ENCODE measurements around the gene TSPAN11.

TSPAN11 gene

GRCh38 chr12:30900351-30900750 is 26.2 kb upstream of the TSPAN11 start:
- no peak overlapping the region for H3K4me3 ChIP-seq (replicated peaks; ENCODE audit: low read depth, low read length)
- TF ChIP-seq CTCF (IDR thresholded peaks at IDR 0.05; ENCODE audit: low read length, missing control alignments) = no peak
- no peak for DNase-seq (ENCODE audit: low read depth)

- TF ChIP-seq CTCF (IDR thresholded peaks at IDR 0.05; ENCODE audit: low read length, missing control alignments) = no peak
- no peak overlapping the region for H3K4me3 ChIP-seq (replicated peaks; ENCODE audit: low read depth, low read length)
- DNase-seq (ENCODE audit: low read depth) = no peak
Measured at GRCh38 chr12:30902001-30902400, 24.5 kb upstream of the TSPAN11 start.

- no peak for TF ChIP-seq CTCF (IDR thresholded peaks at IDR 0.05; ENCODE audit: low read length, missing control alignments)
- H3K4me3 ChIP-seq (replicated peaks; ENCODE audit: low read depth, low read length) = no peak overlapping the region
- DNase-seq (ENCODE audit: low read depth) = no peak
Measured at GRCh38 chr12:30902596-30902995, 24.0 kb upstream of the TSPAN11 start.

GRCh38 chr12:30905463-30906009 is 21.0 kb upstream of the TSPAN11 start:
- DNase-seq (ENCODE audit: low read depth) = no peak
- no peak overlapping the region for H3K4me3 ChIP-seq (replicated peaks; ENCODE audit: low read depth, low read length)
- no peak for TF ChIP-seq CTCF (IDR thresholded peaks at IDR 0.05; ENCODE audit: low read length, missing control alignments)

- TF ChIP-seq CTCF (IDR thresholded peaks at IDR 0.05; ENCODE audit: low read length, missing control alignments) = no peak
- no peak for DNase-seq (ENCODE audit: low read depth)
- H3K4me3 ChIP-seq (replicated peaks; ENCODE audit: low read depth, low read length) = no peak overlapping the region
Measured at GRCh38 chr12:30908076-30908721, 18.3 kb upstream of the TSPAN11 start.

GRCh38 chr12:30908722-30909348 is 17.7 kb upstream of the TSPAN11 start:
- TF ChIP-seq CTCF (IDR thresholded peaks at IDR 0.05; ENCODE audit: low read length, missing control alignments) = no peak

More at GRCh38 chr12:30908722-30909348, 17.7 kb upstream of the TSPAN11 start:
- peak; percentile 52 for DNase-seq (ENCODE audit: low read depth)
- no peak overlapping the region for H3K4me3 ChIP-seq (replicated peaks; ENCODE audit: low read depth, low read length)
